CD1c-positive myeloid dendritic cell (primary cell): ENCODE data around the gene TAMALIN.
A peak's percentile ranks its signal among the peaks of the same experiment; 100 is the strongest.

Experiments
- DNase-seq: peaks from one replicate; pipeline ENCODE4 v3.0.0-alpha.2; 2016; ENCODE audit errors: extremely low spot score

TAMALIN gene

GRCh38 chr12:52037248-52037861 lies 30.6 kb downstream of the TAMALIN start:
- DNase-seq = no peak

GRCh38 chr12:52038447-52038846 lies 31.7 kb downstream of the TAMALIN start:
- peak; percentile 39 for DNase-seq

DNA sequence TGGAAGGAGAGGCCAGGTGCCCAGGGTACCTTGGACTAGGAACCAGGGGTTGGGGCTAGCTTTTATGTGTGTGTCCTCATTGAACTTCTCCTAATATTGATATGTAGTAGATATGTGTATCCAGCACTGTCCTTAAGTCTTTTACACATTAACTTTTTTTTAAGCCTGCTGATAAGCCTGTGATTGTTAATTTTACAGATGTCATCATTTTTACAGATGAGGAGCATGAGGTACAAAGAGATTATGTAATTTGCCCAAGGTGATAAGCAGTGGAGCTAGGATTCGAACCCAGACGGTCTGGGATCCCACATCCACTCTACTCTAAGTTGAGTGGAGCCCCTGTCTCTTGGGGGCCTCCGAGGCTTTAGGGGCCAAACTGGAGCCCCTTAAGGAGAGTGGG lies 34.3 kb downstream of the TAMALIN start:
- no peak for DNase-seq

GRCh38 chr12:52041695-52042123 lies 35.0 kb downstream of the TAMALIN start:
- peak; percentile 12 for DNase-seq

- DNase-seq = no peak
Observed at GRCh38 chr12:52042706-52043385, 36.1 kb downstream of the TAMALIN start.

- DNase-seq = no peak
Observed at GRCh38 chr12:52043386-52044212, 36.9 kb downstream of the TAMALIN start.

- no peak for DNase-seq
Observed at GRCh38 chr12:52044292-52044983, 37.7 kb downstream of the TAMALIN start.

- DNase-seq = peak; percentile 85
Observed at GRCh38 chr12:52045794-52046199, 39.1 kb downstream of the TAMALIN start.

- no peak for DNase-seq
Observed at GRCh38 chr12:52046859-52047258, 40.1 kb downstream of the TAMALIN start.

DNA sequence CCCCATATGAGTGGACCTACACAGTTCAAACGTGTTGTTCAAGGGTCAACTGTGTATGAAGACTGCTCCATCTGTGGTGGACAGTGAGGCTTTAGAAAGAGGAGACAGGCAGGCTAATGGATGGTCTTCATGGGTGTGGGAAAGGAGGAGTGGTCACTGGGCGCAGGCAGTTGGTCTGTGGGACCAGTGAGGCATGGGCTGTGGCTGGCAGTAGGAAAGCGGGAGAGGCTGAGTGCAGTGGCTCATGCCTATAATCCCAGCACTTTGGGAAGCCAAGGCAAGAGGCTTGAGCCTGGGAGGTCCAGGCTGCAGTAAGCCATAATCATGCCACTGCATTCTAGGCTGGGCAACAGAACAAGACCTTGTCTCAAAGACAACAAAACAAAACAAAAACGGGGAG lies 42.5 kb downstream of the TAMALIN start:
- no peak for DNase-seq

- DNase-seq = no peak
Observed at GRCh38 chr12:52049688-52050087, 42.9 kb downstream of the TAMALIN start.

DNA sequence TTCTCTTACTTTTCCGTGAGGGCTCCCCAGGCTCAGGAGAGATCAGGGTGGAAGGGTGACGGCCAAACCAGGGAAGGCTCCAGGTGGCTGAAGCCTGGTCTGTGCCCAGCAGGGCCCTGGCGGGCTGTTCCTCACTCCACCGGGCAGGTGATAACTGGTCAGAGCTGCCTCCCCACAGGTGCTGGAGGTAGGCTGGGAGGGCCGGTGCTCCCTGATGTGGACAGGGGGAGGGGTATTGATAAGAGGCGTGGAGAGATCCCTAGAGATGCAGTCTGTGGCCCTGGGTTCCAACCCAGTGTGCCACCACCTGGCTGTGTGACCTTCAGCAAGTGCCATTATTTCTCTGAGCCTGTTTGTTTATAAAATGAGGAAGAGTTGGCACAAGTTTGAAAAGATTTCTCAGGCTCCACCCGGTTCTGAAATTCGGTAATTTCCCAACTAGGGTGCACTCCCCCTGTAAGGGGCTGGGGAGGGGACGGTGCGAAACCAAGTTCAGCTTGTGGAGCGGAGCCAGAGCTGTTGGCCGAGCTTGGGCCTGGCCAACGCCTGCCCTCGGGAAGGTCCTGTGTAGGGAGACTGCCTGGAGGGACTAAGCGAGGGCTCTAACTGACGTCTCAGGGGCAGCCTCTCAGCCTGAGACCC lies 43.5 kb downstream of the TAMALIN start:
- peak; percentile 74 for DNase-seq

- peak; percentile 97 for DNase-seq
Observed at GRCh38 chr12:52050758-52051541, 44.2 kb downstream of the TAMALIN start, which contains the start of gene NR4A1. Gene NR4A1 (plus strand): TSS chr12:52051442. CDS start chr12:52054329, 2,887 bp downstream.

DNA sequence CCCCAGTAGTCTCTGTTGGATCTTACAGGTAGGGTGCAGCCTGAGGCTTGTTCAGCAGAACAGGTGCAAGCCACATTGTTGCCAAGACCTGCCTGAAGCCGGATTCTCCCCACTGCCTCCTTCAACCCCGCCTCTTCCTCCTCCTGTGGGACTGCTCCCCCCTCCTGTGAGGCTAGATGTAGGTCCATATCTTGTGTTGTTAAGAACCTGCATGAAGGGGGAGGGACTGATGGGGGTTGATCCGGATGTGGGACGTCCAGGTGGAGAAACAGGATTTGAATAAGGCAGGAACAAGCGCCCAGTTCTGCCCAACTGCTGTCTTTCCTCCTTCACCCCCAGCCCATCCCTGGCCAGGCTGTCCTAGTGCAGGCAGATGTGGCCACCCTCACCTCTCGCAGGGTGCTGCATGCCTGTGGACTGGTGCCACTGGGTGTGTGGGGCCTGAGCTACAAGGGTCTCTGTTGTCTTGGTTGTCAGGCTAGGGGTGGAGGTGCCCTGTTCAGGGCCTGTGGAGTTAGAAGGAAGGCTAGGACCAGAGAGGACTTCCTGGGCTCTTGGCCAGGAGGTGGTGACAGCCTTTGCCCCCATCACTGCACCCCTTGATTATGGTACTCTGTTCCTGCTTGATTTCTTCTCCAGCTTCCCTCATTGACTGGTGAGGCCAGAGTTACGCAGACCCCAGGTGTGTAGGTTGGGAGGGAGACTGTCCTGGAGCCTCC lies 45.9 kb downstream of the TAMALIN start:
- DNase-seq = no peak

GRCh38 chr12:52053536-52054209 lies 46.9 kb downstream of the TAMALIN start:
- DNase-seq = no peak

DNA sequence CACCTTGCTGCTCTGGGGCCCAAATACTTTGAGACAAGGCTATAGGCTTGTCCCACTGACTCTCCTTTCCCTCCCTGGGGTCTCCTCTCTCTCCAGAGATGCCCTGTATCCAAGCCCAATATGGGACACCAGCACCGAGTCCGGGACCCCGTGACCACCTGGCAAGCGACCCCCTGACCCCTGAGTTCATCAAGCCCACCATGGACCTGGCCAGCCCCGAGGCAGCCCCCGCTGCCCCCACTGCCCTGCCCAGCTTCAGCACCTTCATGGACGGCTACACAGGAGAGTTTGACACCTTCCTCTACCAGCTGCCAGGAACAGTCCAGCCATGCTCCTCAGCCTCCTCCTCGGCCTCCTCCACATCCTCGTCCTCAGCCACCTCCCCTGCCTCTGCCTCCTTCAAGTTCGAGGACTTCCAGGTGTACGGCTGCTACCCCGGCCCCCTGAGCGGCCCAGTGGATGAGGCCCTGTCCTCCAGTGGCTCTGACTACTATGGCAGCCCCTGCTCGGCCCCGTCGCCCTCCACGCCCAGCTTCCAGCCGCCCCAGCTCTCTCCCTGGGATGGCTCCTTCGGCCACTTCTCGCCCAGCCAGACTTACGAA lies 47.6 kb downstream of the TAMALIN start:
- DNase-seq = no peak

- DNase-seq = no peak
Observed at GRCh38 chr12:52054833-52055730, 48.3 kb downstream of the TAMALIN start.
